ENCODE results near the gene MGLL.

Gene MGLL

DNA sequence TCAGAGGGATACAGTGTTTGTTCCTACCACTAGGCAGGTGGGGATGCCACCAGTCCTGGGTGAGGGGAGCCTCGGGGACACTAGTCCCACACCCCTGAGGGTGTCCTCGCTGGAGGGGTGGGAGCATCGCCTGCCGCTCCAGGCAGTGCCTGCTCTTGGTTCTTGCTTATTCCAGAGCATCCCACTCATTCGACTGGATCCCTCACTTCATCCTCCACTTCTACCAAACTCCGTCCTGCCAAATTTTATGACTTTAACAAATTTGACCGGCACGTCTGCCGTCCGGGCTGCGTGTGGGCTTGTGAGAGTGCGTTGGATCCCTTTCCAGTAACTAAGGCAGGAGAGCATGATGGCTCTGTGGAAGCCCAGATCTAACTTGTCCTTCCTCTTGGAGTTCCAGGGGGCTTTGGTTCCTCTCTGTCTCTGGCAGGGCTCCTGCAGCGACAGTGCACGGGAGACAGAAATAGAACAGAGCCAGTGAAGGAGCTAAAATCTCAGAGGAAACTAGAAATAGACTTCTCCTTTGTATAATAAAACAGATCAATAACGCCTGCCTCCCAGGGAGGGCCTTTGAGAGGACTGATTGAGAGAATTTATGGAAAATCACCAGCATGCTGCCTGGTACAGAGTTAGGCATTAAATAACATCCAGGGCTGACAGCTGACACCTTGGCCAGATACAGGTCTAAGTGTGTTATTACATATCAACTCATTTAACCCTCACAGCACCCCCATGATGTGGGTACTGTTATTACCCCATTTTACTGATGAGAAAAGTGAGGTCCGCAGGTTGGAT, 34.5 kb downstream of the MGLL start:
- no peak for DNase-seq

- DNase-seq, result no peak
These were observed 35.2 kb downstream of the MGLL start for GRCh38 chr3:127787071-127787490.

DNA sequence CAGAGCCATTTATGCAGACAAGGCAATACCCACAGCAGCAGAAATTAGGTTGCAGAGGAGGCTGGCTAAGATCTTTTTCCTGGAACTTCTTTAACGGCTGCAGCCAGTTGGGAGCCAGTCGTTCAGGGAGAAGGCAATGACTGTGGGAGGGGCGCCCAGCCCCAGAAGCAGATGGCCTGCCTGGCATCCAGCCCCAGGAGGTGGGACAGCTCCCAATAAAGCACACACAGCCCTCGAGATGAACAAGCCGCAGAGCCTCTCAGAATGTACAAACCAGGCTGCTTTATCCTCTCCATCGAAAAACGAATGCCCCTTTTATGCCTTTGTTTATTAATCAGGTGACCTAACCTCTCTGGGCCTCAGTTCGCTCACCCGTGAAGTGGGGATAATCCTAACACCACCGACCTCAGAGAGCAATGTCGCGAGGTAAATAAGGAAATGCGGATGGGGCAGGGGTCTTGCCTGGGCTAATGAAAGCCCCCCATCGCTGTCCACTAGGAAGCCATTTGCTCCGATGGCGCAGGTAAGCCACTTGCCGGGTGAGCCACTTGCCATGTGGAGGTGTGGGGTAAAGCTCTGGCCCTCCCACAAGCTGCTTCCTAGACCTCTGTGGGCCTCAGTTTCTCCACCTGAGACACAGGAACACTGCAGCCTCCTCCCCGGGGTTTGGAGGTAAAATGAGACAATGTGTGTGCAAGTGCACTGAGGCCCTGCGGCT, 35.8 kb downstream of the MGLL start:
- DNase-seq, result no peak

- DNase-seq, result no peak
These were observed 36.5 kb downstream of the MGLL start for GRCh38 chr3:127785711-127786265.

GRCh38 chr3:127784865-127785710, 37.2 kb downstream of the MGLL start:
- no peak for DNase-seq

DNA sequence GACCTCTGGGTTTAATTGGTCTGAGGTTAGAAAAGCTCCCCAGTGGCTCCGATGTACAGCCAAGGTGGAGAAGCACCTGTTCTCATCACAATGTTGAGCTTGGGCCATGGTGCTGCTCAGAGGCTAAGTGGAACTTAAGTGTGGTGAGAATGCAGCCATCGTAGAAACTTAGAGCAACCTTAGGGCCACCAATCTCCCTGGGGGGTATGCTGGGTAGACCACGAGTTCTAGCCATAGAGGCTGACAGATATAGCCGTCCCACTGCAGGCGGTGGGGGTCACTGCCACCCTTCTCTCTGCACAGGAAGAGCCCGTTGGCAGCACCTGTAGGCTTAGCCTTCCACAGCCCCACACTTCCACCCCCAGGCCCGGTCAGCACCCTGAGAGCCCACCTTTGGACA, 38.0 kb downstream of the MGLL start:
- DNase-seq, result no peak

DNA sequence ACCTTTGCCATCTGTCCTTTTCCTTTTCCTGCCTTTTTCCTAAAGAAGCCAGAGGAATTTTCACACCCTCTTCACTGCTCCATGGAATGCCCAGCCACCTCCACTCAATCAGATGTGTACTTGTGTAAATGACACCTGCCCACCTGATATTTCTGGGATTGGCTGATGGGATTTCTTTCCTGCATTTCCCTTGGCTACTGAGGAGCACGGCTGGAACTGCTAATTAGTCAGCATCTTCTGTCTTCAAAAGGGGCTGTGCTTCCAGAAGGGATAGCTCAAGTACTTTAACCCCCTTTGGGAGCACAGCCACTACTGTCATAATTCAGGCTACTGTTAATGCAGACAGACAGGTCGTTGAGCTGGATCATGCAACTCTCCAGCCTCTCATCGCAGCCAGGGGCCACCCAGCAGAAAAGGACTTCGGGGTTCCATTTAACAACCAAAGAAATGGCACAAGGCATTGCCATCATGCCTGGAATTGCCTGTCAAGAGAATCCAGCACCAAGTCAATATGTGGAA, 38.6 kb downstream of the MGLL start:
- DNase-seq, result no peak

DNA sequence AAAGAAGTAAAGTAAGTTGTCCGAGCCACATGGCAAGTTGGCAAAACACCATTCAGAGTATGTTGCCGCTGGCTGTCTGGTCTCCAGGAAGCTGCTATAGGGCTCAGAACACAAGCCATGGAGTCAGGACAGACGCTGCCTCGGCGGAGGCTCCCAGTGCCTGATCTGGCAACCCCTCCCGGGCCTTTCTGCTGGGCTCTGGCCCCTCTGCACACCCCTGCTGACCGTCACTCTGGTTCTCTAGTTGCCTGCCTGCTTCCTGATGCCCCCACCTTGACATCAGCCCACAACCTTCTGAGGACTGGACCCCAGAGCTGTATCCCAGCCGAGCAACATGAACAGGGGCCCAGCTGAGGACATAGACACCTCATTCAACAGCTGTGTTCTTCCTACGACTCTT, 39.1 kb downstream of the MGLL start:
- no peak for DNase-seq

GRCh38 chr3:127781411-127782001, 40.8 kb downstream of the MGLL start:
- no peak for DNase-seq

- no peak for DNase-seq
These were observed 41.5 kb downstream of the MGLL start for GRCh38 chr3:127780536-127781400.

DNA sequence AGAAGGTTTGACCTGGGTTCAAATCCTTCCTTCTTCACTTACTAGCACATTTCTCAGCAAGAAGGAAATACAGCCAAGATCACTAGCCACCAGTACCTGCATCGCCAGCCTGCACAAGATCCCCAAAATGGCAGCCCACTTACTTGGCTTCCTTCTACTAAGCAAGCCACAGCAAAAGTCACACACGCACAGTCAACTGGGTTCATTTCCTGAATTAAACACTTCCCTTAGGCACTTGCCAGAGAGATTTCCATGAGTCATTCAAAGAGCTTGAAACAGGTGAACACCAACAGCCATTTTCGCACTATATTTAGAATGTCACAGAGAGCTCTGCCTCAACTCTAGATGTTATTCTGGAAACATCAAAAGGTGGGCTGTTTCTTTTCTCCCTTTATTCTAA, 42.6 kb downstream of the MGLL start:
- DNase-seq, result peak in 1 of 5 donors; percentile 32

GRCh38 chr3:127777921-127778656, 44.2 kb downstream of the MGLL start:
- DNase-seq, result no peak

- no peak for DNase-seq
These were observed 45.0 kb downstream of the MGLL start for GRCh38 chr3:127777332-127777731.

GRCh38 chr3:127776347-127776746, 46.0 kb downstream of the MGLL start:
- no peak for DNase-seq

GRCh38 chr3:127775398-127776109, 46.8 kb downstream of the MGLL start:
- no peak for DNase-seq

DNA sequence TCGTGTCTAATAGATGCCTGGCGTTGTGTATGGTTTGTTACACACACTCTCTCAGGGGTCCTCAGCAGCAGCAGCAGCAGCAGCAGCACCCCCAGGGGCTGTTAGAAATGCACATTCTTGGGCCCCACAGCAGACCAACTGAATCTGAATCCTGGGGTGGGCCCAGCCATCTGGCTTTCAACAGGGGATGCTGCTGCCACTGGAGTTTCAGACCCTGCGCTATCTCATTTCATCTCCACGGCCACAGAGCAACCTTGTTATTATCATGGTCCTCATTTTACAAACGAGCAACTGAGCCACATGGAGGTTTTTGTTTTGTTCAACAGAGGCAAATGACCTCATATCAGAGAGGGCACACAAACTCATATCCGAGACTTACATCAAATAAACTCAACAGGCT, 47.7 kb downstream of the MGLL start:
- no peak for DNase-seq

- no peak for DNase-seq
These were observed 48.4 kb downstream of the MGLL start for GRCh38 chr3:127773752-127774395.

DNA sequence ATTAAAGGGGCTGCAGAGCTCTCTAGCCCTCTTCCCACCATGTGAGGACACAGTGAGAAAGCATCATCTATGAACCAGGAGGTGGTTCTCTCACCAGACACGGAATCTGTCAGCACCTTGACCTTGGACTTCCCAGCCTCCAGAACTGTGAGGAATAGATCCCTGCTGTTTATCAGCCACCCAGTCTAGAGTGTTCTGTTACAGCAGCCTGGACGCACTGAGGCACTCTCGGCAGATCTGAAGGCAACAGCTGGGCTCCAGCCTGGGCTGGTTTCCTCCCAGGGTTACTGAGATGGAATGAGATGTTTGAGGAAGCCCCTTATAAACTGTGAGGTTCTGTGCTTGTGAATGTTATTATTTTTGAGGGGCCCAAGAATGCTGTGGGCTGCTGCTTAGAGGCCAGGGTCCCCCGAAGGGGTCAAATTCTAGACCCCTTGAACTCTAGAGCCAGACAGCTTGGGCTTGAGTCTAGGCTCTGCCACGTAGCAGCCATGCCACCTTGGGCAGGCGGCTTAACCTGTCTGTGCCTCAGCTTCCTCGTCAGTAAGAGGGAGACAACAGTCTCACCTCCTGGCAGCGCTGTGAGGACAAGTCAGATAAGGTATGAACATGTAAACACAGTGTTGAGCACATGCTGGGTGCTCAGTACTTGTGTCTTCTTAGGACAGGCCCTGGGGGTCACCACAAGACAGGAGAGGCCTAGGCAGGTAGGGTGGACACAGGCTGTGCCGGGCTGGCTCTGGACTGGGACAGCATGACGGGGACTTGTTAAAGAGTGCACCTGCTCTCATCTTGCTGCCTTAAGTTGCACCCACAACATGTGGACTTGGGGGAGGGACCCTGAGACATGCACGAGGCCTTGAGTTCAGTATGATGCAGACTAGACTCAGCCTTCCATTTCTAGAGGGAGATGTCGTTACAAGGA, 49.2 kb downstream of the MGLL start:
- no peak for DNase-seq
